ENCODE measurements around the gene PHF21B. TPM values are rescaled to one million over a fixed set of nuclear protein-coding genes. Genes with fewer than 3 reads are reported as not detected.
"Not testable (repeated sequence)": the region's sequence is repeated elsewhere in the genome, so short reads cannot be mapped to it uniquely, and the experiment has no call there.

The PHF21B gene
- under 1 TPM in 1 of 3 donors, not detected in 2; 0.26 TPM for total RNA-seq

- peaks cover 14% of the 10 kb centered on the region for H3K4me1 Mint-ChIP-seq (ENCODE audit: low read depth)
- peak within 1 kb of the TSS; percentile 77 for H3K4me3 Mint-ChIP-seq
- no peaks in the 10 kb centered on the region for H3K9me3 Mint-ChIP-seq
- no peak for DNase-seq
- peaks cover 65% of the 10 kb centered on the region for H3K27me3 Mint-ChIP-seq (ENCODE audit: low read depth)
- ATAC-seq = peak; percentile 44 to 62
- H3K36me3 Mint-ChIP-seq (ENCODE audit: insufficient read depth) = no peaks in the 10 kb centered on the region
Observed at GRCh38 chr22:45009606-45010531, at the start of gene PHF21B. PHF21B (minus strand) TSS chr22:45010005; CDS start chr22:45009549, 456 bp downstream.

GRCh38 chr22:45059296-45059695 lies 49.5 kb upstream of the PHF21B start:
- ATAC-seq (no peak), DNase-seq (no peak)
- no peak overlapping the region for H3K4me3 Mint-ChIP-seq
- H3K4me1 Mint-ChIP-seq (ENCODE audit: low read depth) = peaks cover 6% of the 10 kb centered on the region
- H3K36me3 Mint-ChIP-seq (ENCODE audit: insufficient read depth) = no peaks in the 10 kb centered on the region
- H3K27me3 Mint-ChIP-seq (ENCODE audit: low read depth) = peaks cover 13% of the 10 kb centered on the region
- H3K9me3 Mint-ChIP-seq = no peaks in the 10 kb centered on the region

- peaks cover 13% of the 10 kb centered on the region for H3K27me3 Mint-ChIP-seq (ENCODE audit: low read depth)
- peak; percentile 36 to 50 for ATAC-seq
- H3K36me3 Mint-ChIP-seq (ENCODE audit: insufficient read depth) = no peaks in the 10 kb centered on the region
- no peaks in the 10 kb centered on the region for H3K9me3 Mint-ChIP-seq
- H3K4me3 Mint-ChIP-seq = no peak overlapping the region
- peaks cover 2% of the 10 kb centered on the region for H3K4me1 Mint-ChIP-seq (ENCODE audit: low read depth)
- DNase-seq = no peak
Observed at GRCh38 chr22:45058622-45058912, 48.8 kb upstream of the PHF21B start.

- ATAC-seq (no peak), DNase-seq (no peak)
- Mint-ChIP-seq H3K27me3 (ENCODE audit: low read depth) (peaks cover 31% of the 10 kb centered on the region), H3K9me3 (no peaks in the 10 kb centered on the region), H3K36me3 (ENCODE audit: insufficient read depth) (no peaks in the 10 kb centered on the region), H3K4me3 (no peak overlapping the region), H3K4me1 (ENCODE audit: low read depth) (peaks cover 2% of the 10 kb centered on the region)
Observed at GRCh38 chr22:45055936-45056335, 46.1 kb upstream of the PHF21B start.

GRCh38 chr22:45053571-45053970 lies 43.8 kb upstream of the PHF21B start:
- no peak for ATAC-seq
- DNase-seq = no peak
- Mint-ChIP-seq H3K4me1 (ENCODE audit: low read depth) (peaks cover 2% of the 10 kb centered on the region), H3K9me3 (no peaks in the 10 kb centered on the region), H3K4me3 (no peak overlapping the region), H3K27me3 (ENCODE audit: low read depth) (peaks cover 44% of the 10 kb centered on the region), H3K36me3 (ENCODE audit: insufficient read depth) (no peaks in the 10 kb centered on the region)

- ATAC-seq (no peak), DNase-seq (no peak)
- H3K27me3 Mint-ChIP-seq (ENCODE audit: low read depth) = peaks cover 47% of the 10 kb centered on the region
- H3K9me3 Mint-ChIP-seq = no peaks in the 10 kb centered on the region
- H3K4me1 Mint-ChIP-seq (ENCODE audit: low read depth) = peaks cover 1% of the 10 kb centered on the region
- H3K4me3 Mint-ChIP-seq = no peak overlapping the region
- no peaks in the 10 kb centered on the region for H3K36me3 Mint-ChIP-seq (ENCODE audit: insufficient read depth)
Observed at GRCh38 chr22:45053094-45053493, 43.3 kb upstream of the PHF21B start.

GRCh38 chr22:45052665-45053064 lies 42.9 kb upstream of the PHF21B start:
- not testable (repeated sequence) for DNase-seq; H3K4me3 Mint-ChIP-seq; H3K9me3 Mint-ChIP-seq; ATAC-seq; H3K4me1 Mint-ChIP-seq (ENCODE audit: low read depth); H3K36me3 Mint-ChIP-seq (ENCODE audit: insufficient read depth)
- H3K27me3 Mint-ChIP-seq (ENCODE audit: low read depth) = peaks cover 49% of the 10 kb centered on the region

- Mint-ChIP-seq H3K27me3 (ENCODE audit: low read depth) (peaks cover 55% of the 10 kb centered on the region), H3K4me1 (ENCODE audit: low read depth) (no peaks in the 10 kb centered on the region), H3K36me3 (ENCODE audit: insufficient read depth) (no peaks in the 10 kb centered on the region), H3K4me3 (no peak overlapping the region), H3K9me3 (peaks cover under 1% of the 10 kb centered on the region)
- ATAC-seq = no peak
- DNase-seq = no peak
Observed at GRCh38 chr22:45051946-45052345, 42.1 kb upstream of the PHF21B start.

GRCh38 chr22:45051419-45051818 lies 41.6 kb upstream of the PHF21B start:
- Mint-ChIP-seq H3K9me3 (peaks cover 3% of the 10 kb centered on the region), H3K4me3 (no peak overlapping the region), H3K4me1 (ENCODE audit: low read depth) (no peaks in the 10 kb centered on the region), H3K27me3 (ENCODE audit: low read depth) (peaks cover 54% of the 10 kb centered on the region), H3K36me3 (ENCODE audit: insufficient read depth) (no peaks in the 10 kb centered on the region)
- ATAC-seq = no peak
- no peak for DNase-seq

GRCh38 chr22:45047260-45047659 lies 37.5 kb upstream of the PHF21B start:
- peaks cover 3% of the 10 kb centered on the region for H3K9me3 Mint-ChIP-seq
- DNase-seq (no peak), ATAC-seq (no peak)
- H3K36me3 Mint-ChIP-seq (ENCODE audit: insufficient read depth) = no peaks in the 10 kb centered on the region
- H3K4me3 Mint-ChIP-seq = no peak overlapping the region
- H3K4me1 Mint-ChIP-seq (ENCODE audit: low read depth) = no peaks in the 10 kb centered on the region
- H3K27me3 Mint-ChIP-seq (ENCODE audit: low read depth) = peaks cover 56% of the 10 kb centered on the region

- Mint-ChIP-seq H3K27me3 (ENCODE audit: low read depth) (peaks cover 48% of the 10 kb centered on the region), H3K9me3 (peaks cover 3% of the 10 kb centered on the region), H3K4me1 (ENCODE audit: low read depth) (no peaks in the 10 kb centered on the region), H3K4me3 (no peak overlapping the region), H3K36me3 (ENCODE audit: insufficient read depth) (no peaks in the 10 kb centered on the region)
- ATAC-seq (no peak), DNase-seq (no peak)
Observed at GRCh38 chr22:45045208-45045607, 35.4 kb upstream of the PHF21B start.

GRCh38 chr22:45042263-45042662 lies 32.5 kb upstream of the PHF21B start:
- Mint-ChIP-seq H3K4me3 (no peak overlapping the region), H3K36me3 (ENCODE audit: insufficient read depth) (no peaks in the 10 kb centered on the region), H3K27me3 (ENCODE audit: low read depth) (peaks cover 28% of the 10 kb centered on the region), H3K9me3 (peaks cover 3% of the 10 kb centered on the region), H3K4me1 (ENCODE audit: low read depth) (no peaks in the 10 kb centered on the region)
- ATAC-seq (no peak), DNase-seq (no peak)

GRCh38 chr22:45039133-45039532 lies 29.3 kb upstream of the PHF21B start:
- H3K36me3 Mint-ChIP-seq (ENCODE audit: insufficient read depth) = no peaks in the 10 kb centered on the region
- no peak overlapping the region for H3K4me3 Mint-ChIP-seq
- DNase-seq = no peak
- H3K9me3 Mint-ChIP-seq = no peaks in the 10 kb centered on the region
- ATAC-seq = no peak
- no peaks in the 10 kb centered on the region for H3K4me1 Mint-ChIP-seq (ENCODE audit: low read depth)
- H3K27me3 Mint-ChIP-seq (ENCODE audit: low read depth) = peaks cover 27% of the 10 kb centered on the region

- Mint-ChIP-seq H3K9me3 (no peaks in the 10 kb centered on the region), H3K36me3 (ENCODE audit: insufficient read depth) (no peaks in the 10 kb centered on the region), H3K4me3 (no peak overlapping the region), H3K4me1 (ENCODE audit: low read depth) (no peaks in the 10 kb centered on the region), H3K27me3 (ENCODE audit: low read depth) (peaks cover 19% of the 10 kb centered on the region)
- DNase-seq = no peak
- ATAC-seq = no peak
Observed at GRCh38 chr22:45036154-45036553, 26.3 kb upstream of the PHF21B start.

GRCh38 chr22:45034821-45035220 lies 25.0 kb upstream of the PHF21B start:
- H3K4me1 Mint-ChIP-seq (ENCODE audit: low read depth) = no peaks in the 10 kb centered on the region
- H3K36me3 Mint-ChIP-seq (ENCODE audit: insufficient read depth) = no peaks in the 10 kb centered on the region
- ATAC-seq = no peak
- no peak for DNase-seq
- H3K4me3 Mint-ChIP-seq = no peak overlapping the region
- peaks cover 14% of the 10 kb centered on the region for H3K27me3 Mint-ChIP-seq (ENCODE audit: low read depth)
- H3K9me3 Mint-ChIP-seq = no peaks in the 10 kb centered on the region

Measured in activated T-cell treated with anti-CD3 and anti-CD28 coated beads, Interleukin-2, amount 50 U/mL, for 4 hours (primary cell).